SK-N-SH (cell line): ENCODE results near the gene AHNAK. TPM values are rescaled to one million over a fixed set of nuclear protein-coding genes. Genes with fewer than 3 reads are reported as not detected.

ENCODE experiments used
- CTCF ChIA-PET: fragments of 300-600, 350-600 bp; formaldehyde crosslinking; extraction: SDS; loops from one replicate; lab custom pipeline; 2021; lab: Yijun Ruan, JAX
- POLR2A ChIA-PET: fragments of 350-600 bp; sonication (Branson Sonifier 250); formaldehyde crosslinking; extraction: SDS; loops from one replicate; lab custom pipeline; 2020; ENCODE audit warnings: antibody characterized with exemption, inconsistent platforms; lab: Yijun Ruan, JAX
- DNase-seq: peaks from one replicate; pipeline ENCODE4 v3.0.0; 2012
- H2AFZ ChIP-seq: fragments of 200-600 bp; sonication (generic); 2 replicates; pipeline ENCODE4 v1.8.1; 2016; ENCODE audit warnings: antibody characterized with exemption, mild to moderate bottlenecking, low read depth
- H3F3A ChIP-seq: fragments of 200-600 bp; sonication (generic); replicated peaks from 2 replicates; pipeline ENCODE3; 2016; ENCODE audit warnings: antibody characterized with exemption, mild to moderate bottlenecking; ENCODE audit not compliant: insufficient read depth
- H3K27ac ChIP-seq, 2 experiments: fragments of 200-500 bp in 1 of 2; fragments of 200-600 bp in 1 of 2; sonication (Bioruptor generic) in 1 of 2; sonication (generic), shearing (Covaris generic) in 1 of 2; 2 replicates each; pipeline versions ENCODE4 v1.5.1 to v1.6.1; 2014 to 2016; ENCODE audit warnings: low read depth in 2 of 2, inconsistent platforms in 1 of 2, low read length in 1 of 2, mild to moderate bottlenecking in 1 of 2, mixed read lengths in 1 of 2
- H3K27me3 ChIP-seq: fragments of 200-600 bp; sonication (generic), shearing (Covaris generic); 2 replicates; pipeline ENCODE4 v1.6.1; 2016; ENCODE audit warnings: mixed run types; ENCODE audit not compliant: insufficient read depth
- H3K36me3 ChIP-seq, 2 experiments: fragments of 200-500 bp in 1 of 2; fragments of 200-600 bp in 1 of 2; sonication (Bioruptor generic) in 1 of 2; sonication (generic) in 1 of 2; replicated peaks in 1 of 2; 2 replicates each; pipeline versions ENCODE3 to v1.5.1; 2014 to 2016; ENCODE audit warnings: low read length in 1 of 2, mild to moderate bottlenecking in 1 of 2; ENCODE audit not compliant: insufficient read depth in 2 of 2, control insufficient read depth in 1 of 2
- H3K4me1 ChIP-seq, 2 experiments: fragments of 200-500 bp in 1 of 2; fragments of 200-600 bp in 1 of 2; sonication (Bioruptor generic) in 1 of 2; sonication (generic), shearing (Covaris generic) in 1 of 2; 2 replicates each; pipeline versions ENCODE4 v1.5.1 to v1.6.1; 2014 to 2016; ENCODE audit warnings: low read depth in 1 of 2, low read length in 1 of 2, mixed run types in 1 of 2; ENCODE audit not compliant: insufficient read depth in 2 of 2, control insufficient read depth in 1 of 2
- H3K4me2 ChIP-seq: fragments of 200-600 bp; sonication (generic), shearing (Covaris generic); 2 replicates; pipeline ENCODE4 v1.6.1; 2017; ENCODE audit warnings: mixed run types
- H3K4me3 ChIP-seq, 2 experiments: fragments of 200-500 bp in 1 of 2; fragments of 200-600 bp in 1 of 2; sonication (Bioruptor generic) in 1 of 2; sonication (generic), shearing (Covaris generic) in 1 of 2; 2 replicates each; pipeline versions ENCODE4 v1.5.1 to v1.8.1; 2014 to 2016; ENCODE audit warnings: low read depth in 2 of 2, inconsistent platforms in 1 of 2, low read length in 1 of 2, mild to moderate bottlenecking in 1 of 2, mixed read lengths in 1 of 2, moderate library complexity in 1 of 2
- H3K79me2 ChIP-seq: fragments of 200-600 bp; sonication (generic); 2 replicates; pipeline ENCODE4 v1.8.1; 2017; ENCODE audit warnings: mild to moderate bottlenecking; ENCODE audit not compliant: insufficient read depth
- H3K9ac ChIP-seq: fragments of 200-600 bp; sonication (generic); 2 replicates; pipeline ENCODE4 v1.6.1; 2017; ENCODE audit warnings: mixed run types
- H3K9me2 ChIP-seq: fragments of 200-600 bp; sonication (generic); 2 replicates; pipeline ENCODE4 v1.6.1; 2017; ENCODE audit warnings: mixed run types
- H3K9me3 ChIP-seq: fragments of 200-600 bp; sonication (generic); 2 replicates; pipeline ENCODE4 v1.6.1; 2017; ENCODE audit warnings: mixed run types, mild to moderate bottlenecking, moderate library complexity
- H4K20me1 ChIP-seq: fragments of 200-600 bp; sonication (generic); 2 replicates; pipeline ENCODE4 v1.6.1; 2017; ENCODE audit warnings: mild to moderate bottlenecking, mixed run types; ENCODE audit not compliant: insufficient read depth
- ELF1 ChIP-seq: IDR thresholded peaks from 2 replicates; pipeline ENCODE4 v1.4.0; 2012
- EZH2phosphoT487 ChIP-seq: fragments of 200-600 bp; sonication (generic); IDR thresholded peaks from 2 replicates; pipeline ENCODE4 v1.6.1; 2017; ENCODE audit warnings: low read depth, mixed run types, mild to moderate bottlenecking, antibody characterized with exemption, moderate library complexity, borderline replicate concordance
- FOXJ3 ChIP-seq: sonication (generic); formaldehyde crosslinking; IDR thresholded peaks from 2 replicates; pipeline ENCODE4 v1.5.1; 2020; ENCODE audit warnings: mild to moderate bottlenecking, missing genetic modification reagents
- FOXM1 ChIP-seq: IDR thresholded peaks from 2 replicates; pipeline ENCODE4 v1.4.0; 2012; ENCODE audit warnings: low read depth, mild to moderate bottlenecking
- GATA2 ChIP-seq: sonication (generic); formaldehyde crosslinking; IDR thresholded peaks from 2 replicates; pipeline ENCODE4 v1.5.0; 2020; ENCODE audit warnings: mild to moderate bottlenecking, missing genetic modification reagents
- MXI1 ChIP-seq: IDR thresholded peaks from 2 replicates; pipeline ENCODE4 v1.6.1; 2012; ENCODE audit warnings: mild to moderate bottlenecking, low read depth, low read length, improper control_type of control experiment
- NFIC ChIP-seq: IDR thresholded peaks from 2 replicates; pipeline ENCODE4 v1.4.0; 2012; ENCODE audit warnings: borderline replicate concordance
- PBX3 ChIP-seq: IDR thresholded peaks from 2 replicates; pipeline ENCODE4; 2012
- POLR2AphosphoS5 ChIP-seq: IDR thresholded peaks from 2 replicates; pipeline ENCODE4 v1.6.1; 2012; ENCODE audit warnings: low read depth, low read length
- RAD21 ChIP-seq: IDR thresholded peaks from 2 replicates; pipeline ENCODE4 v1.6.1; 2012; ENCODE audit warnings: mild to moderate bottlenecking, low read length
- RFX5 ChIP-seq: IDR thresholded peaks from 2 replicates; pipeline ENCODE4 v1.6.1; 2012; ENCODE audit warnings: mild to moderate bottlenecking, improper control_type of control experiment, low read length
- SIN3A ChIP-seq: IDR thresholded peaks from 2 replicates; pipeline ENCODE4 v1.6.1; 2012; ENCODE audit warnings: low read depth, mild to moderate bottlenecking, low read length, moderate library complexity, borderline replicate concordance
- TAF1 ChIP-seq: IDR thresholded peaks from 2 replicates; pipeline ENCODE4 v1.6.1; 2012; ENCODE audit warnings: low read depth, mild to moderate bottlenecking, low read length, moderate library complexity, borderline replicate concordance
- TEAD4 ChIP-seq: IDR thresholded peaks from 2 replicates; pipeline ENCODE4 v1.4.0; 2012; ENCODE audit warnings: mild to moderate bottlenecking, borderline replicate concordance; ENCODE audit not compliant: insufficient read depth
- YY1 ChIP-seq: IDR thresholded peaks from 2 replicates; pipeline ENCODE4 v1.4.0; 2012; ENCODE audit warnings: low read depth, mild to moderate bottlenecking
- WGBS: methylation state at CpG from one replicate; pipeline ENCODE4 v1.1.6; 2017; ENCODE audit warnings: low lambda C conversion rate; 5-methylcytosine and 5-hydroxymethylcytosine counted together
- polyA plus RNA-seq, 3 experiments: library from polyadenylated mRNA; depleted of rRNA; stranded (reverse); fragments of >200 nt; gene quantifications; 2 replicates each; pipeline ENCODE4 v1.2.3, GENCODE V29; 2012

AHNAK gene
- polyA plus RNA-seq, 1 of the 3 experiments (the other 2 are of a cell fraction) = 57.8 TPM

- H3K4me1 ChIP-seq = peaks cover 3 to 10% of the 10 kb centered on the region in 2 experiments; a peak in 2 of 4 replicates
- no peak overlapping the region for H2AFZ ChIP-seq
- POLR2A ChIA-PET = no interaction called here
- no peak overlapping the region for H3K4me2 ChIP-seq
- peaks cover 7% of the 10 kb centered on the region for H3F3A ChIP-seq
- peak overlapping the region in 1 of 2 experiments; percentile 55; a peak in 2 of 4 replicates for H3K27ac ChIP-seq
- H3K27me3 ChIP-seq = no peaks in the 10 kb centered on the region
- no peak overlapping the region; the same call in 1 of the 2 replicates for H3K9ac ChIP-seq
- H4K20me1 ChIP-seq = no peaks in the 10 kb centered on the region
- no peak overlapping the region for H3K4me3 ChIP-seq
- WGBS = 98% methylated on average over 6 of the region's 6 CpGs
- no peak for DNase-seq
- H3K79me2 ChIP-seq = no peaks in the 10 kb centered on the region
- H3K9me2 ChIP-seq = no peaks in the 10 kb centered on the region
- CTCF ChIA-PET = interaction anchor here (0.5 to 4.8 kb wide), 11 partner anchors 9 to 730 kb away, joined by 3 to 32 read pairs (median 3); no protein-coding TSS in a partner anchor
- H3K9me3 ChIP-seq = no peaks in the 10 kb centered on the region
- TF ChIP-seq EZH2phosphoT487 (no peak), GATA2 (CRISPR knock-in tag) (no peak), FOXJ3 (CRISPR knock-in tag) (no peak), TEAD4 (no peak), PBX3 (no peak), SIN3A (no peak), TAF1 (no peak), RAD21 (no peak), MXI1 (no peak), NFIC (no peak)
- no peaks in the 10 kb centered on the region for H3K36me3 ChIP-seq
Measured at GRCh38 chr11:62496676-62497075, 49.9 kb downstream of the AHNAK start.

- no peak overlapping the region for H3K4me3 ChIP-seq
- no peak overlapping the region for H3K9ac ChIP-seq
- no peaks in the 10 kb centered on the region for H4K20me1 ChIP-seq
- no peaks in the 10 kb centered on the region for H3K36me3 ChIP-seq
- no peaks in the 10 kb centered on the region for H3K79me2 ChIP-seq
- no peak for TF ChIP-seq POLR2AphosphoS5
- TF ChIP-seq YY1 = no peak
- no peak for TF ChIP-seq RFX5
- no peak for TF ChIP-seq SIN3A
- TF ChIP-seq FOXM1 = no peak
- no peak for TF ChIP-seq ELF1
- H3F3A ChIP-seq = peaks cover 7% of the 10 kb centered on the region
- no peak for DNase-seq
- no peaks in the 10 kb centered on the region for H3K9me2 ChIP-seq
- H2AFZ ChIP-seq = no peak overlapping the region
- WGBS = 78% methylated on average over 4 of the region's 4 CpGs
- H3K4me1 ChIP-seq = peaks cover 0 to 6% of the 10 kb centered on the region in 2 experiments; a peak in 1 of 4 replicates
- POLR2A ChIA-PET = no interaction called here
- H3K27me3 ChIP-seq = no peaks in the 10 kb centered on the region
- no peak overlapping the region for H3K4me2 ChIP-seq
- CTCF ChIA-PET = interaction anchor here (1.3 kb wide), 1 partner anchor 49 kb away, joined by 3 read pairs; no protein-coding TSS in a partner anchor
- H3K27ac ChIP-seq = no peak overlapping the region
- H3K9me3 ChIP-seq = no peaks in the 10 kb centered on the region
Measured at GRCh38 chr11:62494246-62494645, 52.4 kb downstream of the AHNAK start.
